A673 (cell line): ENCODE results near the gene NUDT14.

ENCODE experiments used
- CTCF ChIP-seq: fragments of 300-800, 200-600 bp; sonication (generic); conservative IDR thresholded peaks from 2 replicates; pipeline ENCODE4 v1.5.1; 2017; ENCODE audit warnings: low read depth, mild to moderate bottlenecking, antibody characterized with exemption, low read length, moderate library complexity, mixed read lengths
- EZH2 ChIP-seq: fragments of 200-600 bp; sonication (generic); IDR thresholded peaks from 2 replicates; pipeline ENCODE4 v1.6.1; 2017; ENCODE audit warnings: borderline replicate concordance, low read depth, mild to moderate bottlenecking, mixed read lengths, antibody characterized with exemption, low read length; ENCODE audit not compliant: poor library complexity, severe bottlenecking

- TF ChIP-seq CTCF (no peak), EZH2 (no peak)
These were observed 27.6 kb upstream of the NUDT14 start for GRCh38 chr14:105208738-105209075.
